GM12878 (cell line): ENCODE data around the gene CAMK2B.

Source experiments
- CTCF ChIP-seq, 3 experiments: IDR thresholded peaks in 2 of 3; conservative IDR thresholded peaks in 1 of 3; 2 replicates each; pipeline ENCODE4 v1.5.1; 2011; ENCODE audit warnings: low read depth in 3 of 3, low read length in 3 of 3, mild to moderate bottlenecking in 3 of 3, control low read depth in 2 of 3, moderate library complexity in 2 of 3, inconsistent platforms in 1 of 3, mixed read lengths in 1 of 3; ENCODE audit not compliant: control insufficient read depth in 2 of 3, insufficient read depth in 1 of 3; ENCODE audit errors: extremely low read depth in 1 of 3
- EP300 ChIP-seq, 2 experiments: fragments of 150-350 bp in 1 of 2; IDR thresholded peaks; 2 replicates each; pipeline ENCODE4 v1.6.1; 2011 to 2012; ENCODE audit warnings: low read depth in 2 of 2, low read length in 2 of 2, borderline replicate concordance in 1 of 2, improper control_type of control experiment in 1 of 2, inconsistent platforms in 1 of 2; ENCODE audit not compliant: control insufficient read depth in 1 of 2
- EZH2 ChIP-seq: IDR thresholded peaks from 2 replicates; pipeline ENCODE4 v1.6.1; 2012; ENCODE audit warnings: low read depth, mild to moderate bottlenecking, control low read depth, inconsistent platforms, low read length, borderline replicate concordance; ENCODE audit not compliant: control insufficient read depth
- JUND ChIP-seq: IDR thresholded peaks from 2 replicates; pipeline ENCODE4 v1.6.1; 2012; ENCODE audit warnings: low read depth, mild to moderate bottlenecking, low read length, improper control_type of control experiment, moderate library complexity
- MLLT1 ChIP-seq: fragments of 450-650 bp; IDR thresholded peaks from 2 replicates; pipeline ENCODE4 v1.6.1; 2016; ENCODE audit warnings: mild to moderate bottlenecking
- NRF1 ChIP-seq: conservative IDR thresholded peaks from 2 replicates; pipeline ENCODE4 v1.6.1; 2011; ENCODE audit warnings: mild to moderate bottlenecking, low read depth, low read length, improper control_type of control experiment
- POLR2A ChIP-seq: IDR thresholded peaks from 2 replicates; pipeline ENCODE4 v1.6.1; 2011; ENCODE audit warnings: low read depth, mild to moderate bottlenecking, low read length
- POLR2AphosphoS5 ChIP-seq: IDR thresholded peaks from 2 replicates; pipeline ENCODE4 v1.6.1; 2011; ENCODE audit warnings: mild to moderate bottlenecking, low read length, inconsistent platforms
- RCOR1 ChIP-seq: conservative IDR thresholded peaks from 2 replicates; pipeline ENCODE4 v1.6.1; 2012; ENCODE audit warnings: low read depth, low read length, improper control_type of control experiment
- SMC3 ChIP-seq: IDR thresholded peaks from 2 replicates; pipeline ENCODE4 v1.6.1; 2011; ENCODE audit warnings: low read length, improper control_type of control experiment, borderline replicate concordance
- SUZ12 ChIP-seq: fragments of 200-600 bp; sonication (generic); IDR thresholded peaks from one replicate; pipeline ENCODE4 v1.6.1; 2018; ENCODE audit warnings: antibody characterized with exemption, mild to moderate bottlenecking; ENCODE audit not compliant: unreplicated experiment
- ZNF274 ChIP-seq: IDR thresholded peaks from one replicate; pipeline ENCODE4 v1.8.0; 2011; ENCODE audit not compliant: insufficient read length, insufficient read depth

GRCh38 chr7:44307905-44308595, 17.3 kb downstream of the CAMK2B start:
- no peak for TF ChIP-seq EZH2
- no peak for TF ChIP-seq ZNF274
- no peak for TF ChIP-seq POLR2A
- no peak for TF ChIP-seq NRF1
- TF ChIP-seq SUZ12 = no peak
- TF ChIP-seq SMC3 = no peak
- TF ChIP-seq JUND = no peak
- no peak for TF ChIP-seq POLR2AphosphoS5
- TF ChIP-seq EP300 (IDR thresholded peaks at IDR 0.05; ENCODE audit: borderline replicate concordance in 1 of 2, control insufficient read depth in 1 of 2, low read depth in 2 of 2, low read length in 2 of 2) = no peak
- TF ChIP-seq CTCF (IDR thresholded peaks at IDR 0.05 in 2 of 3, conservative IDR thresholded peaks at IDR 0.05 in 1 of 3; ENCODE audit: control insufficient read depth in 2 of 3, extremely low read depth in 1 of 3, insufficient read depth in 1 of 3, low read depth in 3 of 3, low read length in 3 of 3) = no peak
- no peak for TF ChIP-seq RCOR1
- TF ChIP-seq MLLT1 = no peak
